ENCODE data around the gene USP30.

The USP30 gene

DNA sequence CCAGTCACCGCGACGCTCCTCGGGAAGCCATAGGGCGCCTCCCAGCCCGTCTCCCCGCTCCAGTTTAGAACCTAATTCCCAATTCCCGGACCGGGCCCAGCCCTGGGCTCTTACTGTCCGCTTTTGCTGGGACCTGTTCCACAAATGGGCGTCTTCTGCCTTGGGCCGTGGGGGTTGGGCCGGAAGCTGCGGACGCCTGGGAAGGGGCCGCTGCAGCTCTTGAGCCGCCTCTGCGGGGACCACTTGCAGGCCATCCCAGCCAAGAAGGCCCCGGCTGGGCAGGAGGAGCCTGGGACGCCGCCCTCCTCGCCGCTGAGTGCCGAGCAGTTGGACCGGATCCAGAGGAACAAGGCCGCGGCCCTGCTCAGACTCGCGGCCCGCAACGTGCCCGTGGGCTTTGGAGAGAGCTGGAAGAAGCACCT, 45.8 kb downstream of the USP30 start:
- DNase-seq (ENCODE audit: low spot score), result peak; percentile 59

DNA sequence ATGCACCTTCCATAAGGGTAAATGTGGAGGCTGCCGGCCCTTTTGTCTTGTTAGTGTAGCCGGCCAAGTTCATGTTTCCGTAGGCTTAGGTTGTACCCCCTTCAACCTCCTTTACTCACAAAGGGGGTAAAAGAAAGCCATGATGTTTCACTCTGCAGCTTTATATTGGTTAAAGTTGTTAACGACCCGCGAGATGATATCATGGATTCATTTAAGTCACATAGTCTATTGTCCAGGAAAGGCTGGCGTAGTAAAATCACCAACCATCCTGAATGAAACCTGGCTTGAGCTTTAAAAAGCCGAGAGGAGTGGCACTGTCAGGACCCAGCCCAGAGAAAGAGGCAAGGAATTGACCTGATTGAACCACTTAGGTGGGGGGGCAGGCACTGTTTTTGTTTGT, 46.3 kb downstream of the USP30 start:
- DNase-seq (ENCODE audit: low spot score), result no peak

DNA sequence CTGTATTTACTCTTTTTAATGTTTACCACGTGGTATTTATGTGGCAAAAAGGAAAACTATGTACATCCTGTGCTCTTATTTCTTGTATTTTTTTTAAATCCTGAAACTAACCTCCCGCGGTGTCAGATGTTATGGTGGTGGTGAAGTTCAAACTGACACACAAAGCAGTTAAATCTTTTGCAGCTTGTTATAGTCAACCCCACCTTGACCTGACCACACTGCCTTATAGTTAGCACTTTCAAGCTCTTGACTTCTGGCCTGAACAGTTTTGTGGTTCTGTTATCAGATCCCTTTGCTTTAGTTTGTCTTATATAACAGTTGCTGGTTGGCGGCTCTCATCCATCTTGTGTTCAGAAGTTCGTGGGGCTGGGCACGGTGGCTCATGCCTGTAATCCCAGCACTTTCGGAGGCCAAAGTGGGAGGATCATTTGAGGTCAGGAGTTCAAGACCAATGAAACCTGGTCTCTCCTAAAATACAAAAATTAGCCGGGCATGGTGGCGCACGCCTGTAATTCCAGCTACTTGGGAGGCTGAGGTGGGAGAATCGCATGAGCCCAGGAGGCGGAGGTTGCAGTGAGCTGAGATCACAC, 47.1 kb downstream of the USP30 start:
- no peak for DNase-seq (ENCODE audit: low spot score)

DNA sequence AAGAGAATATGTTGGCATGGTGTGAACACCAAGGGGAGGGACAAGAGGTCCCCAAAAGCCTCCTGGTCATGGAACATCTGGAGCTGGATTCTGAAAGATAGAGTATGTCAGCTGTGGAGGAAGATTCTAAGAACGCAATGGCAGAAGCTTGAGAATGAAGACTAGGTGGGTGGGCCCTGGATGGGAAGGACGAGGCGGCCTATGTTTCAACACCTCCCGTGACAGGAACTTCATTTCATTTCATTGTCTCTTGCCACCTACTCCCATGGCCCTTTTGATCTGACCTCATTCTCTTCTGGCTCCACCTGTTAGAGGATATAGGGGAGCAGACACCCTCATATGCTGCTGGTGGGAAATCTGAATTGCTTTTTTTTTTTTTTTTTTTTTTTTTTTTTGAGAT, 48.4 kb downstream of the USP30 start:
- DNase-seq (ENCODE audit: low spot score), result no peak

DNA sequence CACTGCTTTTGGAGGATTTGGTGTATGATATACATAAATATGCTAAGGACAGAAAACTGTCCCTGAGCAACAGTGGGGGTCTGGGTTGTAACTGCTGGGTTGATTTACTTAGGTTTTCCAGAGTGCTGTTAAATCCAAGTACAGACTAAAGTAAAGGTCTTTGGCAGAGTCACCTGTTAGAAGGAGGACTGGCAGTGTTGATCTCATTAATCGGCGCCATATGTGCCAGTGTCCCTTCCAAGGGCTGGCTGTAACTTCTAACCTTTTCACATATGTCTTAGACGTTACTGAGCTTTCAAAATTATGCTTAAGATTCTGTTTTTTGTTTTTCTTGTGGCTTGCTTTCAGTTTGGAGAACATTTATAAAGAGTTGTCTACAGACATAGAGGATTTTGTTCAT, 50.1 kb downstream of the USP30 start:
- DNase-seq (ENCODE audit: low spot score), result no peak

DNA sequence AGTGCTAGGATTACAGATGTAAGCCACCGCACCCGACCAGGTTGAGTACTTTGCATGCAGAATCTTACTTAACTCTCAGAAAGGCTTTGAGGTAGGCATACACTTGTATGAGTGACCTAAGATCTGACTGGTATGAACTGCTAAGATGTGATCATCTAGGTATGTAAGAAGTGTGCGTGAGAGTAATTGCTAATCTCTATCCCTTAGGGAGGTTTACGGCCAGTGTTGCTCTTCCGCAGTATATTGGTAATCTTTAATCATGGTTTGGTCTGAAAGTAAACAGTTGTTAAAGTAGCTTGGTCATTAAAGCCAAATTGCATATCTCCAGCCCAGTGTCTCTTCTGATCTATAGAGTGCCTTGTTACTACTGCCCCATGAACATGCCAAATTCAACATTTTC, 52.8 kb downstream of the USP30 start:
- no peak for DNase-seq (ENCODE audit: low spot score)

DNA sequence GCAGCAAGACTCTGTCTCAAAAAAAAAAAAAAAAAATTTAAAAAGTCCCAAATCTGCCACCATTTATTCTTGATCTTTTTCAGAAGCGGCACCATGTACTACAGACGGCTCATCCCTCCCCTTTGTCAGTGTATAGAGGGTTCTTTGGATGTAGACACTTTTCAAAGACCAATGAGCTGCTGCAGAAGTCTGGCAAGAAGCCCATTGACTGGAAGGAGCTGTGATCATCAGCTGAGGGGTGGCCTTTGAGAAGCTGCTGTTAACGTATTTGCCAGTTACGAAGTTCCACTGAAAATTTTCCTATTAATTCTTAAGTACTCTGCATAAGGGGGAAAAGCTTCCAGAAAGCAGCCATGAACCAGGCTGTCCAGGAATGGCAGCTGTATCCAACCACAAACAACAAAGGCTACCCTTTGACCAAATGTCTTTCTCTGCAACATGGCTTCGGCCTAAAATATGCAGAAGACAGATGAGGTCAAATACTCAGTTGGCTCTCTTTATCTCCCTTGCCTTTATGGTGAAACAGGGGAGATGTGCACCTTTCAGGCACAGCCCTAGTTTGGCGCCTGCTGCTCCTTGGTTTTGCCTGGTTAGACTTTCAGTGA, 57.5 kb downstream of the USP30 start:
- no peak for DNase-seq (ENCODE audit: low spot score)

DNA sequence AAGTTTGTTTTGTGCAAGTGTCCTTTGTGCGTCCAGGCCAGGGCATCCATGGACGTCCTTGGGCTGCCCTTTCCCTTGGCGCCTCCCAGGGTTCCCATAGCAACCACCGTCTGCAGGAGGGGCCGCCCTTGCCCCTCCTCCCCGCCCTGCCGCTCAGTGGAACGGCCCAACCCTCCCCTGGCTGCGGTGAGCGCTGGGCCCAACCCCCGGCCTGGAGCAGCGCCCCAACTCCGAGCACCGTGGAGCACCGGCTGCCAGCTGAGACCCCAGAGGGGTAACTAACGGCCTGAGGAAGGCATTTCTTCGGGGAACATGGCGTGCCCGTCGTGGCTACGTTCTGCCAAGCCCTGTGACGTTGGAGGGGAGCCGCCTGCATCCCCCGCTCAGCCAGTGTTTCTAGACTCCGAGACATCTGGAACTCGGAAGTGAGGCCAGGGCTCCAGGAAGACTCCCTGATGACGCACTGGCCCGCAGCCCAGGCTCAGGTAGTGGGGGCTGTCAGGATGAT, 58.7 kb downstream of the USP30 start:
- peak; percentile 91 for DNase-seq (ENCODE audit: low spot score)

DNA sequence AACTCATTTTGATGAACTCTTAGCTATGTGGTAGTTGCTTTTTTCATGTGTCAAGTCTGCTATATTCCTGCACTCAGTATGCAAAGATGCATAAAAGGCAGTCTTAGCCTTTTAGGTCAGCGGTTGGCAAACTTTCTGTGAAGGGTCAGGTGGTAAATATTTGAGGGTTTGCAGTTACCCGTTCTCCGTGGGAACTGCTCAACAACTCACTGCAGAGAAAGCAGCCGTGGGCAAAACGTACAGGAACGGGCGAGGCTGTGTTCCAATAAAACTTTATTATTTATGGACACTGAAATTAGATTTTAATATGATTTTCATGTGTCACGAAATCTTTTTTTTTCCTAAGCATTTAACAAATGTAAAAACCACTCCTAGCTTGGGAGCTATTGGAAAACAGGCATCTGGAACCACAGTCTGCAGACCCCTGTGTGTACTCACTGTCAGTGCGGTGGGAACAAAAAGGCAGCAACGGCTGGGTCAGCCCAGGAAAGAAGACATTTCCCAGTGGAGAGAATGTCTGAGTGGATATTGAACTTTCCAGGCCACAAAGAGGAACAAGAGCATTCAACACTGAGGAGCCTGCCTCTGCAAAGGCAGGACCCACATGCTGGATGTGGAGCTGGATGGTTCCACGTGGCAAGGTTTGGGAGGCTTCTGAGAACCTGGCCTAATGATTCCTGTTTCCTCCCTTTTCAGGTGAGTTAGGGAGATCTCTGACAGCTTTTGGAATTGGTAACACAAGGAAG, 60.5 kb downstream of the USP30 start:
- no peak for DNase-seq (ENCODE audit: low spot score)

DNA sequence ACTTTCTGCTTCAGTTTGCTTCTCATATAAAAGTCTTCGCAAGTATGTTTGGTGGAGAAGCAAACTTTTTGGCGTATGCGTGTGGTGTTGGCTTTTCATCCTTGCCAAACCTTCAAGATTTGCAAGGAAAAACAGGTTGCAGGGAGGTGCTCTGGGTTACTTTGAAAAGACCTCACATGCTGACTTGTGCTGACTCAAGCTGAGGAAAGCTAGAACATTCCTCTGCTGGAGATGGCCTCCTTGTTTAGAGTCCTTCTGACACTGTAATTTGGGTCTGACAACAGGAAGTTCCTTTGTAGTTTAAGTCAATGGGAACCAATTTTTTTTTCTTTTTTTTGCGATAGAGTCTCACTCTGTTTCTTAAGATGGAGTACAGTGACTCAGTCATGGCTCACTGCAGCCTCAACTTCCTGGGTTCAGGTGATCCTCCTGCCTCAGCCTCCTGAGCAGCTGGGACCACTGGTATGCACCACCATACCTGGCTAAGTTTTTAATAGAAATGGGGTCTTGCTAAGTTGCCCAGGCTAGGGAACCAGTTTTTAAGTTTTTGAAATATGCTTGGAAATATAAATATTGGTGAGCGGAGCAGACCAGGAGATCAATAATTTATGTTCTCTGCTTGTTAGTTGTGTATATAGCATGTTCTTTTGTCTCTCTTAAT, 61.4 kb downstream of the USP30 start:
- no peak for DNase-seq (ENCODE audit: low spot score)

DNA sequence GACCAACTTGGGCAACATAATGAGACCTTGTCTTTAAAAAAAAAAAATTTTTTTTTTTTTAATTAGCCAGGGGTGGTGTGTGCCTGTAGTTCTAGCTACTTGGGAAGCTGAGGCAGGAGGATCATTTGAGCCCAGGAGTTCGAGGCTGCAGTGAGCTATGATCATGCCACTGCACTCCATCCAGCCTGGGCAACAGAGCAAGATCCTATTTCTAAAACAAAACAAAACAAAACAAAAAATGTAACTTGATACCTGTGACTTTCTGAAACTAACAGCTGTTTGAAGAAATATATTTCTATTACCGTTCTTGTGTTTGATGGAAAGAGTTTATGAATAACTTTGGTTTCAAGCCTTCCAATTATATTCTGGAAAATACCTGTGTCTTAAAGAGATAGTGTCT, 62.3 kb downstream of the USP30 start:
- DNase-seq (ENCODE audit: low spot score), result no peak

DNA sequence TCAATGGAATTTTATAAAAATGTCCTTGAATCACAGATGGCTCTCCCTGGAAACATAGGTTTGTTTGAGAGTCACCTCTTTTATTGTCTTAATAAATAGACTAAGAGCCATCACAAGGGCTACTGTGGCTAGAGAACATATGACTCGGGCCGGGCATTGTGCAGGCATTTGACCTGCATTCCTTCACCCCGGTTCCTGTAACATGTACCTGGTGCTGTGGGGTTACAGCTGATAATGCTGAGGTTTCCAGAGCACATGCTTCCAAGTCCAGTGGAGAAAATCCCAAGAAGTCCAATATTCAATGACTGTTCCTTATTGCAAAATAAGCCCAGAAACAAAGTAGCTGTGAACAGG, 63.0 kb downstream of the USP30 start:
- no peak for DNase-seq (ENCODE audit: low spot score)

DNA sequence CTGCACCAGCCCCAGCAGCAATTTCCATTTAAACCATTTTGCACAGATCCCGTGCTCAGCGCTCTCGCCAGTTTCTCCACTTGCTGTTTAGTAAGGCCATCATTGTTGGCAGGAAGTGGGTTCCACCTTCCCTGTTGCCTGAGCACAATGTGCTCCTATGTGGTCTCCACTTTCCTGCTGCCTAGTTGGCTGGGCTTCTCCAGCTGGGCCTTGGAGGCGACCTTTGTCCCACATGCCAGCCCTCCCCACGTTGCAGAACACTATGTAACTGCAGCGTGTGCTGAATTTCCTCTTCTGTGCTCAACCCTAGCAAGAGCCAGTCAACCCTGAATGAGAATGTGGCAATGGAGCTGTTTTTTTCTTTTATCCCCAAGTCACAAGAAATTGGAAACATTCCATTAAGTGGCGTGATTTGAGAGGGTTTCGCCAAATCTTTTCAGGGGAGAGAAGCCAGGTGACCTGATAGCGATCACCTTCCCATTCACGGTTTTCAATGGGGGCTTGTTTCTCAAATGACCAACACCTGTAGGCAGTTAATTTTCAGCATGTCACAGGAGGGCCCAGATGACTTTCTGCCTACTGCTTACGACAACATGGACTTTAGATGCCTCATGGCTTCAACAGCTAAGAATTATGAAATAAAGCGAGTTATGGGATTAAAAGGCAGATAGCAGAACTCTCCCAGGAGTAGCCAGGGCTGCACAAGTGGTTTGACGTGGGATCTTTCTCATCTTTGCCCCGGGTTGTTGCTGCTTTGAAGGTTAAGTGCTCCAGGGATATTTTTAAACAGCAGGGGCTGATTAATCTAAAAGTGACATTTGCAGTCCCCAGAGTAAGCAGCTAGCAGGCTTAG, 63.6 kb downstream of the USP30 start, which contains the start of gene ACACB:
Gene ACACB (plus strand): TSS at position 830 of the 853 bp plus-strand sequence. CDS start 22,819 bp downstream, outside the sequence.
- DNase-seq (ENCODE audit: low spot score), result no peak

DNA sequence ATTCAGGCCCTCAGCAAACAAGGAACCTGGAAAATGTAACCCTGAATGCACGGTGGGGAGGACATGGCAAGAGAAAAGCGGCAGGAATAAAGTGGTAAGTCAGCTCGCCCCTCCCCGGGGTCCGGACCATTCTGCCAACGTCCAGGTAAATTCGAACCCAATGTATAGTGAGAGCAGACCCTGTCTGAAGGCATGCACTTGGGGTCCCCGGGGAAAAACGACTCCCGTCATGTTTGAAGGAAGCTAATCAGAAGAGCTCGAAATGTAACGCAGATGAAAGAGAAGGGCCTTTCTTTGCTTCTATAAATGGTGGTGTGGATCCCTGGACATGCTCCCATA, 64.2 kb downstream of the USP30 start:
- no peak for DNase-seq (ENCODE audit: low spot score)

DNA sequence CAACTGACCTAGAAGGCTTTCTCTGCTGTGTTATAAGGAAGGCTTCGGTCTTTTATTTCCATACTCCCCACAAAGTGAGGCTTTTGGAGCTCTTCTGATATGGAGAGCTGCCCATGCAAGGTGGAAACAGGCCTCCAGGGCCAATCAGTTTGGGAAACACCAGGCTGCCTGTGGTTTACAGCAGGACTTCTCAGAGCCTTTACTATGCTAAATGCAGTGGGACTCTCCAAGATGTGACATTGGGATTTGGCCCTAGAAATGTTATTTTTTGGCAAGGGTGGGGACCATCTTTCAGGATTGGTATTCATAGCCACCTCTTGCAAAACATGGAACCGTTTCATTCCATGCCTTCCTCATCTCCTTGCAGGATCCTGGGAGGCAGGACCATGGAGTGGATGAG, 67.7 kb downstream of the USP30 start:
- no peak for DNase-seq (ENCODE audit: low spot score)

DNA sequence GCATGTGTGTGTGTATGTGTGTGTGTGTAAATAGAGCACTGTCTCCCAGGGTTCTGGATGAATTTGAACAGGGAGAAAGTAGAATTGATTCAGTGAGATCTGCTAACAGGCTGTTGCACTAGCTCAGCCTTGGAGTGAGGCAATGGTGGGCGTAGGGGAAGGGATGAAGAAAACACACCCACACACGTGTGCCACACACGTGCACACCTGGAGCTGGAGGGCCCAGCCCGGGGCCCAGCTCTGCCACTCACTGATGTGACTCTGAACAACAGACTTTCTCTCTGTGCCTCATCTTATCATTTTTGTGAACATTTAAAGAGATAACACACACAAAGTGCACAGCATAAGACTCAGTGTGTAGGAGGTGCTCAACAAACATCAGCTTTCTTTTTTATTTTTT, 68.2 kb downstream of the USP30 start:
- DNase-seq (ENCODE audit: low spot score), result no peak

DNA sequence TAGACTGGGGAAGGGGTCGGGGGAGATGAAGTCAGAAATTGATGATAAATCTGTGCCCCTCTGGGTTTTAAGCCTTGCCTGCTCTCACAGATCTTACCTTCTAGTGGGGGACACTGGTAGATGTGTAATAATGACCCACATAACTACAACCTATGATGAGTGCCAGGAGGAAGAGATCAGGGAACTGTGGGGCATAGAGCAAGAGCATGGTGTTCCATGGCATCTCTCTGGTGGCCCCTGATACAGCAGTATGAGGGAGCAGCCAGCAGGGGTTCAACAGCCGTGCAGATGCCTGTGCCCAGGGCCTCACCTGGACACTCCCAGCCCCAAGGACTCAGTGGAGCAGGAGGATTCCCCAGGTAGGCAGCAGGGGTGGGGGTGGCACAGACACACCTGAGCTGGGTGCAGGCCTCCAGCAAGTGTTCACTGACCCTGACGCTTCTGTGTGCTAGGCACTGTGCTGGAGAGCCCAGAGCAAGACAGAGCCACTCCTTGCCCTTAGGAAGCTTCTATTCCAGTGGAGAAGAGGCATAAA, 69.0 kb downstream of the USP30 start:
- no peak for DNase-seq (ENCODE audit: low spot score)

DNA sequence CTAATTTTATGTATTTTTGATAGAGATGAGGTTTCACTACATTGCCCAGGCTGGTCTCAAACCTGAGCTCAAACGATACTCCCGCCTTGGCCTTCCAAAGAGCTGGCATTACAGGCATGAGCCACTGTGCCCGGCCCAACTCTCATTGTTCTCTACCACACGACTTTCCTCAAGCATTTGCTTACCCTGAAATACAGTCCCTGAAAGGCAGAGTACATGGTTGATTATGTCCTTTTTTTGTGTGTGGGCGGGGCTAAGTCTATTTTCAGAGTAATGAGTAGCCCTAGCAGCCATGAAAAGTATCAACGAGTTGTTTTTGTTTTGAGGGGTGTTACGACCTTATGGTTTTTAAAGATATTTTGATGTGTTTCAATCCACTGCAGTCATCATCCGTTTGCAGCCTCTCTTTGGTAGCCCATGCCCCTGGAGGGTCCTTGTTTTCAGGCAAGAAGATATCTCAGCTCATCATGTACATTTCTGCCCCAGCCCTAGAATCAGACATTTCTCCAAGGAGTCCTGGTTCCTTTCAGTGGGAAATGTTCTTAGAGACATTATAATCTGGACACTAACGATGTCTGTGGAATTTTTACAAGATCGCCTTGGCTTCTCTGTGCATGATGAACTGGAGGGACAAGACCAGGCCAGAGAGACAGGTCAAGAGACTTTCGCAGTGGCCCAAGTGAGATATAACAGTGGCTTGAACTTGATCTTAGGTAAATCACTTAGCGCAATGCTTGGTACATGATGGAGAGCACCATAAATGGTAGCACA, 72.7 kb downstream of the USP30 start:
- DNase-seq (ENCODE audit: low spot score), result no peak

DNA sequence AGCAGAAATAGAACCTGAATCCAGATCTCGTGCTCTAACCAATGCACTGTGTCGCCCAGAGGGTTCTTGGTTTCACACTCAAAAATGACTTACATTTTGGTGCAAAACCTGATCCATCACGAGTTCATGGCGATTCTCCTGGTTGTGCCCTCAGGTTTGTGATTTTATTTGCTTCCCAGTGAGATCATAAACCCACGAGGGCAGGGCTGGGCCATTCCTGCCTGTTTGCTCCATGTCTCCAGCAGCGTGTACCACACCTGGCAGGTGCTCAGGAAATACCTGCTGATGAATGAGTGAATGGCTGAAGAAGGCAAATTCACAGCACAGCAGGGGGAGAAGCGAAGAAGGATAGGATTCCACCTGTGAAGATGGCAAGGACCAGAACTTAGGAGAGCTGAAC, 73.4 kb downstream of the USP30 start:
- DNase-seq (ENCODE audit: low spot score), result no peak

DNA sequence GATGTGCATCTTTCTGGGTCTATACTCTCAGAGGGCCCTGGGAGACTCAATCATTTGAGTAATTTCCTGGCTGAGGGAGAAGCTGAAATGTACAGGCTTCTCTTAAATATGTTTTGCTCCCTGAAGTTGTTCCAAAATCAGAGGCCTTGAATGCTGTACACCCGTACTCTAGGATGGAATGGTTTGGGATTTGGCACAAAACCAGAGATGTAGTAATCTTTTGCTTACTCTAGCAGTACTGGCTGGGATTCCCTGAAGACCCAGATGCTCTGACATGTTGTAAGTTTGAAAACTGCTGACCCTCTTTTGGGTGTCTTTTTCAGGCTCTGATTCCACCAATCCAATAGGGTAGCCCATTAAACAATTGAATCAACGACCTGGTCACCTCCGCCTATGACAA, 74.4 kb downstream of the USP30 start:
- no peak for DNase-seq (ENCODE audit: low spot score)
